GM23338 (cell line): ENCODE data around the gene ACSL6. TPM values are rescaled to one million over a fixed set of nuclear protein-coding genes. Genes with fewer than 3 reads are reported as not detected.
A peak's percentile ranks its signal among the peaks of the same experiment; 100 is the strongest.

Experiments
- ATAC-seq: fragments of 200-7000 bp; cut with Tn5 transposase; 3 replicates; pipeline ENCODE4 v1.9.1; 2020
- DNase-seq: peaks from one replicate; pipeline ENCODE4 v3.0.0-alpha.2; 2015; ENCODE audit warnings: low spot score
- H2AFZ ChIP-seq: fragments of 200-600 bp; sonication (generic); 2 replicates; pipeline ENCODE4 v1.8.0; 2016; ENCODE audit warnings: antibody characterized with exemption, mild to moderate bottlenecking, moderate library complexity
- H3F3A ChIP-seq: fragments of 200-600 bp; sonication (generic); replicated peaks from 2 replicates; pipeline ENCODE4 v1.8.0; 2017; ENCODE audit warnings: antibody characterized with exemption, mixed run types, low read depth
- H3K27ac ChIP-seq: fragments of 200-600 bp; sonication (generic); 2 replicates; pipeline ENCODE4 v1.6.1; 2016; ENCODE audit warnings: low read depth
- H3K27me3 ChIP-seq: fragments of 200-600 bp; sonication (generic); 2 replicates; pipeline ENCODE4 v1.8.0; 2016; ENCODE audit warnings: mild to moderate bottlenecking, mixed run types, moderate library complexity; ENCODE audit not compliant: insufficient read depth
- H3K36me3 ChIP-seq: fragments of 200-600 bp; sonication (generic); 2 replicates; pipeline ENCODE4 v1.8.0; 2016; ENCODE audit warnings: mild to moderate bottlenecking; ENCODE audit not compliant: insufficient read depth
- H3K4me1 ChIP-seq: fragments of 200-600 bp; sonication (generic); 2 replicates; pipeline ENCODE4 v1.8.0; 2016; ENCODE audit warnings: mild to moderate bottlenecking, moderate library complexity; ENCODE audit not compliant: insufficient read depth
- H3K4me2 ChIP-seq: fragments of 200-600 bp; sonication (generic); 2 replicates; pipeline ENCODE4 v1.7.1; 2017; ENCODE audit warnings: mixed run types
- H3K4me3 ChIP-seq: fragments of 200-600 bp; sonication (generic); 2 replicates; pipeline ENCODE4 v1.6.1; 2016; ENCODE audit warnings: mixed run types
- H3K79me2 ChIP-seq: fragments of 200-600 bp; sonication (generic); replicated peaks from 2 replicates; pipeline ENCODE4 v1.8.0; 2017; ENCODE audit warnings: mild to moderate bottlenecking; ENCODE audit not compliant: insufficient read depth
- H3K9me2 ChIP-seq: fragments of 200-600 bp; sonication (generic); 2 replicates; pipeline ENCODE4 v1.8.0; 2017; ENCODE audit not compliant: insufficient read depth
- H4K20me1 ChIP-seq: fragments of 200-600 bp; sonication (generic); replicated peaks from 2 replicates; pipeline ENCODE4 v1.8.0; 2017; ENCODE audit warnings: mild to moderate bottlenecking; ENCODE audit not compliant: insufficient read depth
- H3K27ac Mint-ChIP-seq: 2 replicates; pipeline ENCODE4 v1.8.0; 2020; ENCODE audit warnings: inconsistent platforms, mild to moderate bottlenecking, moderate library complexity, mixed read lengths
- H3K27me3 Mint-ChIP-seq: 3 replicates; pipeline ENCODE4 v1.8.0; 2022; ENCODE audit warnings: low read depth, mild to moderate bottlenecking, moderate library complexity, mixed read lengths, inconsistent platforms; ENCODE audit not compliant: insufficient read depth, poor library complexity
- H3K36me3 Mint-ChIP-seq: 3 replicates; pipeline ENCODE4 v1.8.0; 2021; ENCODE audit warnings: low read depth, mild to moderate bottlenecking, inconsistent platforms, moderate library complexity, mixed read lengths
- H3K4me1 Mint-ChIP-seq: 3 replicates; pipeline ENCODE4 v1.8.0; 2020; ENCODE audit warnings: mild to moderate bottlenecking, inconsistent platforms, mixed read lengths
- H3K4me3 Mint-ChIP-seq: 3 replicates; pipeline ENCODE4 v1.8.0; 2021; ENCODE audit warnings: moderate library complexity, mild to moderate bottlenecking, inconsistent platforms, mixed read lengths
- H3K9me3 Mint-ChIP-seq: 3 replicates; pipeline ENCODE4 v1.8.0; 2020; ENCODE audit warnings: moderate library complexity, mild to moderate bottlenecking, inconsistent platforms, mixed read lengths
- CREB1 ChIP-seq: fragments of 250-450 bp; sonication (Bioruptor Pico); IDR thresholded peaks from 2 replicates; pipeline ENCODE4 v1.5.0; 2020; ENCODE audit warnings: low read depth, mild to moderate bottlenecking, moderate library complexity
- CTCF ChIP-seq, 2 experiments: fragments of 200-600 bp in 1 of 2; sonication (generic) in 1 of 2; conservative IDR thresholded peaks; 2 replicates each; pipeline versions ENCODE4 v1.5.1 to v1.6.1; 2016 to 2017; ENCODE audit warnings: antibody characterized with exemption in 2 of 2, low read depth in 2 of 2, mild to moderate bottlenecking in 2 of 2, moderate library complexity in 1 of 2
- NANOG ChIP-seq: IDR thresholded peaks from 2 replicates; pipeline ENCODE4 v1.6.1; 2016; ENCODE audit warnings: antibody characterized with exemption, borderline replicate concordance
- POLR2AphosphoS5 ChIP-seq: IDR thresholded peaks from 2 replicates; pipeline ENCODE4 v1.6.1; 2016; ENCODE audit warnings: antibody characterized with exemption, low read depth
- REST ChIP-seq: IDR thresholded peaks from one replicate; pipeline ENCODE4 v1.6.1; 2018; ENCODE audit warnings: antibody characterized with exemption; ENCODE audit not compliant: unreplicated experiment
- ZNF114 ChIP-seq: fragments of 250-450 bp; sonication (Bioruptor Pico); IDR thresholded peaks from 2 replicates; pipeline ENCODE4 v1.5.0; 2020; ENCODE audit warnings: mild to moderate bottlenecking, moderate library complexity
- ZNF331 ChIP-seq: fragments of 250-450 bp; sonication (Bioruptor Pico); IDR thresholded peaks from 2 replicates; pipeline ENCODE4 v1.5.0; 2020; ENCODE audit warnings: low read depth, mild to moderate bottlenecking, moderate library complexity
- ZNF462 ChIP-seq: fragments of 250-450 bp; sonication (Bioruptor Pico); IDR thresholded peaks from 2 replicates; pipeline ENCODE4 v1.5.0; 2020; ENCODE audit warnings: mild to moderate bottlenecking, moderate library complexity
- polyA plus RNA-seq: library from polyadenylated mRNA; unstranded; fragments of >200 nt; fragmentation: Nextera tagmentation; extraction: Ambion mirVana; gene quantifications from 2 replicates; pipeline ENCODE4 v1.2.1, GENCODE V29; 2016
- total RNA-seq: library from RNA; depleted of rRNA; stranded (reverse); fragments of >200 nt; shearing (Covaris generic); gene quantifications from 2 replicates; pipeline ENCODE4 v1.2.3, GENCODE V29; 2014

The ACSL6 gene
- total and polyA plus RNA-seq, 2 experiments from 2014 or later: 0.76 to 3.6 TPM

- no peaks in the 10 kb centered on the region for H3K4me1 Mint-ChIP-seq
- H3K27ac Mint-ChIP-seq: no peak overlapping the region
- no peak for DNase-seq
- ATAC-seq: no peak
- H4K20me1 ChIP-seq: no peaks in the 10 kb centered on the region
- H3K4me3 ChIP-seq: no peak overlapping the region
- no peaks in the 10 kb centered on the region for H3K4me1 ChIP-seq
- H3K36me3 ChIP-seq: no peaks in the 10 kb centered on the region
- no peak for TF ChIP-seq POLR2AphosphoS5
- no peak for TF ChIP-seq ZNF114 (CRISPR knock-in tag)
- TF ChIP-seq NANOG: no peak
- no peak for TF ChIP-seq CREB1
- TF ChIP-seq CTCF (conservative IDR thresholded peaks at IDR 0.05; ENCODE audit: low read depth in 2 of 2): no peak
- H3F3A ChIP-seq: no peaks in the 10 kb centered on the region
- H3K4me2 ChIP-seq: no peak overlapping the region
- H3K9me3 Mint-ChIP-seq: no peaks in the 10 kb centered on the region
- no peak overlapping the region for H2AFZ ChIP-seq
- no peaks in the 10 kb centered on the region for H3K27me3 Mint-ChIP-seq
- H3K4me3 Mint-ChIP-seq: no peak overlapping the region
- H3K36me3 Mint-ChIP-seq: no peaks in the 10 kb centered on the region
- H3K79me2 ChIP-seq: no peaks in the 10 kb centered on the region
- H3K27ac ChIP-seq: no peak overlapping the region
- no peaks in the 10 kb centered on the region for H3K9me2 ChIP-seq
- no peaks in the 10 kb centered on the region for H3K27me3 ChIP-seq
These were observed 71.6 kb downstream of the ACSL6 start for GRCh38 chr5:131939690-131940345.

GRCh38 chr5:131932235-131932634 lies 79.2 kb downstream of the ACSL6 start:
- DNase-seq (peak; percentile 68), ATAC-seq (peak; percentile 94)
- Histone ChIP-seq H3K27me3 (no peaks in the 10 kb centered on the region), H3K79me2 (no peaks in the 10 kb centered on the region), H2AFZ (no peak overlapping the region), H3K4me1 (peaks cover 13% of the 10 kb centered on the region), H3K4me2 (peak overlapping the region; percentile 4; the same call in 1 of the 2 replicates), H3F3A (no peaks in the 10 kb centered on the region), H3K9me2 (no peaks in the 10 kb centered on the region), H3K36me3 (no peaks in the 10 kb centered on the region), H3K27ac (no peak overlapping the region), H3K4me3 (no peak overlapping the region), H4K20me1 (no peaks in the 10 kb centered on the region)
- Mint-ChIP-seq H3K4me3 (no peak overlapping the region), H3K36me3 (peaks cover 9% of the 10 kb centered on the region; the same call in 1 of the 3 replicates), H3K27ac (no peak overlapping the region), H3K27me3 (peaks cover 2% of the 10 kb centered on the region), H3K4me1 (peaks cover 18% of the 10 kb centered on the region; the same call in 2 of the 3 replicates), H3K9me3 (peaks cover 32% of the 10 kb centered on the region)
- TF ChIP-seq ZNF462 (CRISPR knock-in tag): no peak; the same call in 1 of the 2 replicates
- TF ChIP-seq CREB1: no peak
- TF ChIP-seq POLR2AphosphoS5: no peak
- TF ChIP-seq ZNF331 (CRISPR knock-in tag): no peak
- peak; percentile 33; the same call in 1 of the 2 replicates for TF ChIP-seq NANOG
- no peak for TF ChIP-seq REST
